ENCODE measurements around the gene S100A14.

S100A14 gene

DNA sequence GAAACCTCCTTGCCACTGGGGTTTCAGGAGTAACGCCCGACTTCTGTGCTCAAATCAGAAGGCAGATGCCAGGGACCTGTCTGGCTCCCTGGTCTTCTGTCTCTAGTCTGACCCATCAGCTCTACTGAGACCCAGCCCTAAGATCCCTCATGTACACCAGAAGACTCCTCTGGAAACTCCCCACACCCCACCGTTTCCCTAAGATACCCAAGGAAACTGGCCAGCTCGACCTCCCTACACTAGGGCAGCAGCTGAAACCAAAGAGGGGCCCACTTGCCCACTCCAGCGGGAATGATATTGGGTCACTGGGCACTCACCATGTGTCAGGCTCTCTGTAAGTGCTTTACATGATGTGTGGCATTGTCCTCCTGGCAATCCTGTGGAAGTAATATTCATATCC lies 2.7 kb downstream of the S100A14 start:
- Histone ChIP-seq H3K9me3 (ENCODE audit: severe bottlenecking) (no peaks in the 10 kb centered on the region), H3K27ac (no peak overlapping the region), H3K36me3 (peaks cover 10% of the 10 kb centered on the region), H3K4me3 (ENCODE audit: low read depth, low read length) (no peak overlapping the region), H3K27me3 (ENCODE audit: insufficient read depth, low read depth, severe bottlenecking) (no peaks in the 10 kb centered on the region)
- TF ChIP-seq, protein P1, sequence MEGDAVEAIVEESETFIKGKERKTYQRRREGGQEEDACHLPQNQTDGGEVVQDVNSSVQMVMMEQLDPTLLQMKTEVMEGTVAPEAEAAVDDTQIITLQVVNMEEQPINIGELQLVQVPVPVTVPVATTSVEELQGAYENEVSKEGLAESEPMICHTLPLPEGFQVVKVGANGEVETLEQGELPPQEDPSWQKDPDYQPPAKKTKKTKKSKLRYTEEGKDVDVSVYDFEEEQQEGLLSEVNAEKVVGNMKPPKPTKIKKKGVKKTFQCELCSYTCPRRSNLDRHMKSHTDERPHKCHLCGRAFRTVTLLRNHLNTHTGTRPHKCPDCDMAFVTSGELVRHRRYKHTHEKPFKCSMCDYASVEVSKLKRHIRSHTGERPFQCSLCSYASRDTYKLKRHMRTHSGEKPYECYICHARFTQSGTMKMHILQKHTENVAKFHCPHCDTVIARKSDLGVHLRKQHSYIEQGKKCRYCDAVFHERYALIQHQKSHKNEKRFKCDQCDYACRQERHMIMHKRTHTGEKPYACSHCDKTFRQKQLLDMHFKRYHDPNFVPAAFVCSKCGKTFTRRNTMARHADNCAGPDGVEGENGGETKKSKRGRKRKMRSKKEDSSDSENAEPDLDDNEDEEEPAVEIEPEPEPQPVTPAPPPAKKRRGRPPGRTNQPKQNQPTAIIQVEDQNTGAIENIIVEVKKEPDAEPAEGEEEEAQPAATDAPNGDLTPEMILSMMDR (IDR thresholded peaks at IDR 0.05; ENCODE audit: low read depth, low read length): no peak
- DNase-seq: no peak

DNA sequence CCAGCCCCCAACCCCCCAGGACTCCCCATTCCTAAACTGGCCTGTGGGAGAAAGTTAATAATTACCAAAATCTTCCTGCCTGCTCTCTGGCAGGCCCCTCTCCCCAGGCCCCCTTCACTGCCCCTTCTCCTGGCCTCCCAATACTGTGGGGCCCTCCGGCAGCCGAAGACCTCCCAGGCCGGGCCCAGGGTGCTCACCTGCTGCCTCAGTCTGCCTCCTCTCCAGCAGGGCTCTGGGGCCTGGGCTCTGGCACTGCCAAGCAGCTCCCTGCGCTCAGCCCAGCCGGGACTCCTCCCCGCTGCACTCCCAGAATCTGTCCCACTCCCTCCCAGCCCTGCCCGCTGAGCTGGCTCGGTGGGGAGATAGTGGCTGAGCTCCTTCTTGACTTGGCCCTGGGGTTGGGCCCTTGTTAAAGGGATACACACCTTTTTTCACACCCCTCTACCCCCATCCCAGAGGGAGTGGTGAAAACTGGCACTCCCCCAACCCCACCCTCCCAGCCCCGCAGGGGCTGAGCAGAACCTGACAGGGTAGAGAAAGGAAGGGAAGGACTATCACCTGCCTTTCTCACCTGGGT lies 3.3 kb downstream of the S100A14 start, which contains the start of gene S100A16:
S100A16 (minus strand) TSS at position 383 of the 577 bp plus-strand sequence. CDS start 4,986 bp downstream, outside the sequence.
- Histone ChIP-seq H3K36me3 (peaks cover 4% of the 10 kb centered on the region), H3K4me3 (ENCODE audit: low read depth, low read length) (peak within 1 kb of the TSS; percentile 40), H3K27ac (peak within 1 kb of the TSS; percentile 5; the same call in 1 of the 2 replicates), H3K27me3 (ENCODE audit: insufficient read depth, low read depth, severe bottlenecking) (no peaks in the 10 kb centered on the region), H3K9me3 (ENCODE audit: severe bottlenecking) (no peaks in the 10 kb centered on the region)
- peak; percentile 79 for DNase-seq
- TF ChIP-seq, protein P1 (IDR thresholded peaks at IDR 0.05; ENCODE audit: low read depth, low read length): no peak

DNA sequence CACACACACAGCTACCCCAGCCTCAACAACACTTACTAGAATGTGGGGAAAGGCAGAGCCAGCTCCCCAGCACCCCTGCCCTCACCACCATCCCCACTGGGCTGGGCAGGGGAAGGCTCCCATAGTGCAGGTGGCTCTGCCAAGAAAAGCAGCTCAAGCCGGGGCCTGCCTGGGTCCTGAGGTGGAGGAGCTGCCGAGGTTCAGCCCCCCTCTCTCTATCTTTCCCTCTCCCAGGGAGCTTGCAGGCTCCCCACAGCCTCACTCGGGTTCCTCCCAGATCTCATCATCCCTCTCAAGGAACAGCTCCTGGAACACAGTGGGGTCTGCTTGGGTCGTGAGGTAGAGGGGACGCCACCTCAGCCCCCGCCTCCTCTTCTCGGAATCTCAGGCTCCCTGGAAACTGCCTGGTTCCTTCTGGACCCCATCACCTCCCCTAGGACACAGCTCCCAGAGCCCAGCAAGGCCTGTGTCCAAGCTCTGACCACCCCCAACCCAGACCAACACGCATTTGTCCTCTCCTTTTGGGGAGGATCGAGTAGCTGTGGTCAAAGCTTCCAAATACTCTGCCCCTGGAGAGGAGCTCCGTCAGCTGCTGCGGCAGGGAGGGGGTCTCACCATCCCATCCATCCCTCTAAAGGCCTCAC lies 3.9 kb downstream of the S100A14 start:
- Histone ChIP-seq H3K4me3 (ENCODE audit: low read depth, low read length) (peak overlapping the region; percentile 40), H3K27me3 (ENCODE audit: insufficient read depth, low read depth, severe bottlenecking) (no peaks in the 10 kb centered on the region), H3K9me3 (ENCODE audit: severe bottlenecking) (no peaks in the 10 kb centered on the region), H3K27ac (peak overlapping the region; percentile 5; the same call in 1 of the 2 replicates), H3K36me3 (no peaks in the 10 kb centered on the region; the same call in 1 of the 2 replicates)
- DNase-seq: no peak
- TF ChIP-seq, protein P1 (IDR thresholded peaks at IDR 0.05; ENCODE audit: low read depth, low read length): no peak

DNA sequence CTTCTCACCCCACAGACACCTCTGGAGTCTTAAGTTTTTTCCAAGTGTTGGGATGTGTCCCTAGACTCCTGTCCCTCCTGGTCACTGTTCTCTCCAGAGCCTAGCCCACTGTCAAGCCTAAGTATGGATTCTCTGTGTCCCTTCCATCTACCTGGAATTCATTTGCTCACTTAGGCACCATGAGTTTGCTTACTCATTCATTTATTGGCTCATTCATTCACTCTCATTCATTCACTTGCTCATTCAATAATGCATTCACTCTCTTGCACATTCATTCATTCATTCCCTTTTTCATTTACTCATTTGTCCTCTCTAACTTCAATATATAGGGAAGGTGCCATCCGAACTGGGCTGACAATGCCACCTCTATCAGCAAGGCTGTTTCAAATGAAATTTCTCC lies 4.8 kb downstream of the S100A14 start:
- Histone ChIP-seq H3K4me3 (ENCODE audit: low read depth, low read length) (no peak overlapping the region), H3K9me3 (ENCODE audit: severe bottlenecking) (no peaks in the 10 kb centered on the region), H3K36me3 (no peaks in the 10 kb centered on the region), H3K27me3 (ENCODE audit: insufficient read depth, low read depth, severe bottlenecking) (no peaks in the 10 kb centered on the region), H3K27ac (no peak overlapping the region)
- TF ChIP-seq, protein P1 (IDR thresholded peaks at IDR 0.05; ENCODE audit: low read depth, low read length): no peak
- DNase-seq: no peak

DNA sequence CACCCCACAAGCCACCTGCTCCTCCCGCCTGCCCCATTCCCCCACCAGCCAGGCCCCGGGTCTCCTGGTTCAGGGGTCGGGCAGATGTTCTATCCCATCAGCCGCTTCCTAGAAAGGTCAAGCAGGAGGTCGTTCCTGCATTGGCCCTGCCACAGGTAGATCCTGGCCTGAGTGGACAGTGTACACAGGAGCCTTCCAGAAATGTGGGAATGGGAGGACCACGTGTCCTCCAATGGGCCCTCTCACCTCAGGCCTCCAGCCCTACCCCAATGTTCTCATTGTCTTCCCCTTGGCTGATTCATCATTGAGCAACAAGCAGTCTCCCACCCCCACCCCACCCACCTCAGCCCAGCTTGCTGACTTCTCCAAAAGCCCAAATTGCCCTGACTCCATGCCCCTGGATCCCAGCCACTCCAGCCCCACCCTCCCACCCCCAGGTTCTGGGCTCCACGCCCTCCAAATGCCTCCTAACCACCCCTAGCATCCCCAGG lies 5.3 kb downstream of the S100A14 start:
- TF ChIP-seq, protein P1 (IDR thresholded peaks at IDR 0.05; ENCODE audit: low read depth, low read length): no peak
- Histone ChIP-seq H3K36me3 (no peaks in the 10 kb centered on the region), H3K9me3 (ENCODE audit: severe bottlenecking) (no peaks in the 10 kb centered on the region), H3K27me3 (ENCODE audit: insufficient read depth, low read depth, severe bottlenecking) (no peaks in the 10 kb centered on the region), H3K27ac (no peak overlapping the region), H3K4me3 (ENCODE audit: low read depth, low read length) (no peak overlapping the region)
- DNase-seq: no peak

Data from WERI-Rb-1 (cell line).